ENCODE data around the gene DNAJC16.
"Not testable (repeated sequence)": the region's sequence is repeated elsewhere in the genome, so short reads cannot be mapped to it uniquely, and the experiment has no call there.

Gene DNAJC16

DNA sequence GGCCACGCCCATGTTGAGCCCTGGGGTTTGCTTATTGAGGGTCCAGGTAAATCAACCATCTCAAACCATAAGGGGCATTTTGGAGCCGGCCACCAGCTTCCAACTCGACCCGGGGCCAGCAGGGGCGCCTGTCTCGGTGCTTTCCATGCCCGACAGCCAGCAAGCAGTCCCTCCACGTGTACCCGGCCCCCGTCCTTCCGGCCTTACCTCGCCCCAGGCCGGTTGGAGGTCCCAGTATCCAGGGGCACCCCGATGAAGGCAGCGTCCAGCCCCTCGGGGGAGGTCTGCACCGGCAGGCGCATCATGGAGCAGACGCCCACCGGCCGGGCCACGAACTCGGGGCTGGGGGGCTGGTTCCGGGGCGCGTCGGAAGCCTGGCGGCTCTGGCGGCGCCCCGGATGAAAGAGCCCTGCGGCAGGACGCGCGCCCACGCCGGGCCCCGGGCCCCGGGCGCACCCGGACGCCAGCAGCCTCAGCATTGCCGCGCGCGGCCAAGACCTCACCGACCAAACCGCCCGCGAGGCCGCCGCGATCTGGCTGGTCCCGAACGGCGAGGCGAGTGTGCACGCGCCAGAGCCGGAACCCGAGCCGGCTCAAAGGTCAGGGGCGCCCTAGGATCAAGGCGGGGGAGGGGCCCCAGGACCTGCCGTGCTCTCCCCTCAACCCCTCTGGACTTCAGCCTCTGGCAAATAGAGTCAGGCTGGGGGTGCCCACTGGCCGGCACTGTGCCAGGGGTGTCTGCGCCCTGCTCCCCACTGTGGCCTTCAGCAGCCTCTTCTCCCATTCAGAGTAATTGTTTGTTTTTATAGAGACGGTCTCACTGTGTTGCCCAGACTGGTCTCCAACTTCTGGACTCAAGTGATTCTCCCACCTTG is 58.1 kb downstream of the DNAJC16 start, which contains the start of gene AGMAT:
AGMAT (minus strand) TSS at position 563 of the 875 bp plus-strand sequence; CDS start at position 479, 84 bp downstream.
- no peak for DNase-seq (ENCODE audit: low read depth, low spot score)
- TF ChIP-seq, protein P1, sequence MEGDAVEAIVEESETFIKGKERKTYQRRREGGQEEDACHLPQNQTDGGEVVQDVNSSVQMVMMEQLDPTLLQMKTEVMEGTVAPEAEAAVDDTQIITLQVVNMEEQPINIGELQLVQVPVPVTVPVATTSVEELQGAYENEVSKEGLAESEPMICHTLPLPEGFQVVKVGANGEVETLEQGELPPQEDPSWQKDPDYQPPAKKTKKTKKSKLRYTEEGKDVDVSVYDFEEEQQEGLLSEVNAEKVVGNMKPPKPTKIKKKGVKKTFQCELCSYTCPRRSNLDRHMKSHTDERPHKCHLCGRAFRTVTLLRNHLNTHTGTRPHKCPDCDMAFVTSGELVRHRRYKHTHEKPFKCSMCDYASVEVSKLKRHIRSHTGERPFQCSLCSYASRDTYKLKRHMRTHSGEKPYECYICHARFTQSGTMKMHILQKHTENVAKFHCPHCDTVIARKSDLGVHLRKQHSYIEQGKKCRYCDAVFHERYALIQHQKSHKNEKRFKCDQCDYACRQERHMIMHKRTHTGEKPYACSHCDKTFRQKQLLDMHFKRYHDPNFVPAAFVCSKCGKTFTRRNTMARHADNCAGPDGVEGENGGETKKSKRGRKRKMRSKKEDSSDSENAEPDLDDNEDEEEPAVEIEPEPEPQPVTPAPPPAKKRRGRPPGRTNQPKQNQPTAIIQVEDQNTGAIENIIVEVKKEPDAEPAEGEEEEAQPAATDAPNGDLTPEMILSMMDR (IDR thresholded peaks at IDR 0.05; ENCODE audit: low read depth, low read length): peak; percentile 50
- in situ Hi-C loops (cut with HindIII; ENCODE audit: low sequenced_read_pairs): no loop called here

DNA sequence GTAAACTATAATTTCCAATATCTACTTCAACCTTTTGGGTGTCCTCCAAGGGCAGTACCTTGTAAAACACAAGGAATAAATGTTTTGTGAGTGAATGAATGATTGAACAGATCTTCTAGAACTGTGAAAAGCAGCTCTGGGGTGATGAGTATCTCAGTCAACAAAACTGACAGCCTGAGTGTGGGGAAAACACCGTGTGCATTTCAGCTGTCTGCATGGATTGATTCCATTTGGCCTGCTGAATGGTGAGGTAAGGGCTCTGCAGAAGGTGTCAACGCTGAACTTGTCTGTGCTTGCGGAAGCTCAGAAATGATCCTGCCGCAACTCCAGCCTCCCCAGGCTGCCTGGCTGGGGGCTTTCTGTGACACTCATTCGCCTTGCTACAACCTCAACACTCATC is 65.6 kb downstream of the DNAJC16 start:
- in situ Hi-C loops (cut with HindIII; ENCODE audit: low sequenced_read_pairs): no loop called here
- DNase-seq (ENCODE audit: low read depth, low spot score): no peak
- no peak overlapping the region for H3K4me3 ChIP-seq (ENCODE audit: low read depth, low read length)
- TF ChIP-seq, protein P1 (IDR thresholded peaks at IDR 0.05; ENCODE audit: low read depth, low read length): no peak

More for the DNA sequence above, 58.1 kb downstream of the DNAJC16 start, which contains the start of gene AGMAT:
- peak within 1 kb of the TSS; percentile 40 for H3K4me3 ChIP-seq (ENCODE audit: low read depth, low read length)

DNA sequence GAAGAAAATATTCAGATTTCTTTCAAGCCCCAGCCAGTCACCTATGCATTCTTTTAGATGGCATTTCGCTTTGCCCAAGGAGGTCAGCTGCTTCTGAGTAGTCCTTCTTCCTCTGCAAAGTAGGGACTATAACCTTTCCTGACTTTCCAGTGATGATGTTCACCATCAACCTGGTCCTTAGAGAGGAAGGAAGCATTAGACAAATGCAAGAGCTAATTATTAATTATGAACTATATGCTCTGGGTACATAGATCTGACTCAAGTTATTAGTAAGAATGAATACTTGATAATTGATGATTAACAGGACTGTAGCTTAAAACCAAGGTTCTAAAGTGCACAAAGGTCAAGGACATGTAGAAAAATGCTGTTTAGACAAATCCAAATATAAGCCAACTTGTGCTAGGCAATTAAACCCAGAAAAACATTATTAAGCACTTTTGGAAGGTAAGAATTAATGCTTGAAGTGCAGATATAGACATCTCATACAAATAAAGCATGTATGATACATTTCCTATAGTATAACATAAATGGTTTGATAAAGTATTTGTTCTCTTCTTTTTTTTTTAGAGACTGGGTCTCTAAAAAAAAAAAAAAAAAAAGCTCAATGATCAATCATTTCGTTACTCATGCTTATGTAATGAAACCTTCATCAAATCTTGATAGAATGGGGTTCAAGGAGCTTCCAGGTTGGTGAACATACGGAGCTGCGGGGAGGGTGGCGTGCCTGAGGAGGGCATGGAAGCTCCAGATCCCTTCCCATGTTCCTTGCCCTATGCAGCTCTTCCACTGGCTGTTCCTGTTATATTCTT is 69.4 kb downstream of the DNAJC16 start:
- DNase-seq (ENCODE audit: low read depth, low spot score): no peak
- in situ Hi-C loops (cut with HindIII; ENCODE audit: low sequenced_read_pairs): no loop called here
- no peak overlapping the region for H3K4me3 ChIP-seq (ENCODE audit: low read depth, low read length)
- TF ChIP-seq, protein P1 (IDR thresholded peaks at IDR 0.05; ENCODE audit: low read depth, low read length): no peak

DNA sequence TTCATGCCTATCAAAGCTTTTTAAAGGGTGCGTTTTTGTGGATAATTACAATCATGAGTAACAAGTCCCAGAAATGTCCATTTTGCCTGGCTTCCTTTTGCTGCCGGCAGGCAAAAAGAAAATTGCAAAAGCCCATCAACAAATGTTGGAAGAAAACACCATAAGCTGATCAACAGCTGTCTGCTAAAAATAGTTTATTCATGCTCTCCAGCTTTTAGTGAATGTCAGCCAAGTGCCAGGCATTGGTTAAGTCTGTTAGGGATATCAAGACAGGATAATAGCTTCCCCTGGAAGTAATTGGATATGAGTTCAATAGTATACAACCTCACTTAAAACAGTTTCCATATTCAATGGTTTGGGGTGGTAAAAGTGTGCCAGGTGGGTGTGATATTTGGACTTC is 71.8 kb downstream of the DNAJC16 start:
- TF ChIP-seq, protein P1 (IDR thresholded peaks at IDR 0.05; ENCODE audit: low read depth, low read length): no peak

DNA sequence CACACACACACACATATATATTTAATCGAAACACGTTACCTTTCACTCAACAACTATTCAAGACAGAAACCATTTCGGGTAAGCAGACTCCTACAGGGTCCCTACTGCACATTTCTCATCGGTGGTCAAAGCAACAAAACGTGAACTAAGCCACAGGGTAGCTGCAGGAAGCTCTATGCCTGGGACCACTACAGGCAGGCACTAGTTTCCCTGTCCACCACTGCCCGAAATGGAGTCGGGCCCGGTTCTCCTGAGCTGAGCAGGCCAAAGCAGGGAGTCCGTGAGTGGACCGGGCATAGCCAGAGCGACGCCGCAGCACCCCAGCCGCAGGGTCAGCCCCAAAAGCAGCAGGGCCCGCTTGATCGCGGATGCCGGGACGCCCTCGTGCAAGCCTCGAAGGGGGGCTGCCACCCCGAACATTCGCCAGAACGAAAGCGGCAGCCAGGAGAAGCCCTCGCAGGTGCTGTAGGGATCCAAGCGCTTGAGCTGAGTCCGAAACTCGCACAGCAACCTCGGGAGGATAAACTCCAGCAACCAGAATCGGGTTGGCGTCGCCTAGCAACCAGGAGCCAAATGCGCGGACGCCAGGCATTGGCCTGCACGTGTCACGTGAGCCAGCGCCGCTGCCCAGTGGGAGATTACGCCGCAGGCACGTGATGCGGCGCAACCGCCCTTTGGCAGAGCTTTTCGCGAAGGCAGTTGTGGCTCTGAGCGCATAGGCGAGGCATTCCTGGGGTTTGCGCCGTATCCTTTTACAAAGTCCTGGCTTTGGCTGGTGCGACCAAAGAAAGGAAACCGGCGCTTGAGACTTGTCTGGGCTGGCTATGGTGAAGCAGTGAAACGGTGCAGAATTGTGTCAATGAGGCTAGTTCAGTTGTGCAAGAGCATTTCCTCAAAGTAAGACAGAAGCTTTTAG is 76.7 kb downstream of the DNAJC16 start:
- TF ChIP-seq, protein P1 (IDR thresholded peaks at IDR 0.05; ENCODE audit: low read depth, low read length): no peak
- peak overlapping the region; percentile 58 for H3K4me3 ChIP-seq (ENCODE audit: low read depth, low read length)
- in situ Hi-C loops (cut with HindIII; ENCODE audit: low sequenced_read_pairs): no loop called here
- DNase-seq (ENCODE audit: low read depth, low spot score): peak; percentile 97

More for the DNA sequence above, 71.8 kb downstream of the DNAJC16 start:
- H3K4me3 ChIP-seq (ENCODE audit: low read depth, low read length): no peak overlapping the region
- in situ Hi-C loops (cut with HindIII; ENCODE audit: low sequenced_read_pairs): no loop called here
- DNase-seq (ENCODE audit: low read depth, low spot score): no peak

DNA sequence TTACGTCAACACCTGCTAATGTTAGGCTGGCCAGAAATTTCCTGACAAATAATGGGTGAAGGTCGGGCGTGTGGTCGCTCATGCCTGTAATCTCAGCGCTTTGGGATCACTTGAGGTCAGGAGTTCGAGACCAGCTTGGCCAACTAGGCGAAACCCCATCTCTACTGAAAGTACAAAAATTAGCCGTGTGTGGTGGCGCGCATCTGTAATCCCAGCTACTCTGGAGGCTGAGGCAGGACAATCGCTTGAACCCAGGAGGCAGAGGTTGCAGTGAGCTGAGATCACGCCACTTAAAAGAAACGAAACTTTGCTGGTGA is 77.3 kb downstream of the DNAJC16 start:
- DNase-seq (ENCODE audit: low read depth, low spot score); in situ Hi-C loops (cut with HindIII; ENCODE audit: low sequenced_read_pairs): not testable (repeated sequence)
- peak overlapping the region; percentile 58 for H3K4me3 ChIP-seq (ENCODE audit: low read depth, low read length)

DNA sequence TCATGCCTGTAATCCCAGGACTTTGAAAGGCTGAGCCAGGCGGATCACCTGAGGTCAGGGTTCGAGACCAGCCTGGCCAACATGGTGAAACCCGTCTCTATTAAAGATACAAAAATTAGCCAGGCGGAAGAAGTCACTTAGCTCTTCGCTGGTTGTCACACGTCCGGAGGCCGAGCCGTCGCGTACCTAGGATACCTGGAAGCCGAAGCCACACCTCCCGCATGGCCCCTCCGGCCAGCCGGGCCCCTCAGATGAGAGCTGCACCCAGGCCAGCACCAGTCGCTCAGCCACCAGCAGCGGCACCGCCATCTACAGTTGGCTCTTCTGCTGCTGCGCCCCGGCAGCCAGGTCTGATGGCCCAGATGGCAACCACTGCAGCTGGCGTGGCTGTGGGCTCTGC is 77.8 kb downstream of the DNAJC16 start:
- DNase-seq (ENCODE audit: low read depth, low spot score); H3K4me3 ChIP-seq (ENCODE audit: low read depth, low read length); in situ Hi-C loops (cut with HindIII; ENCODE audit: low sequenced_read_pairs): not testable (repeated sequence)

Data from astrocyte of the spinal cord (primary cell).